ENCODE data around the gene TBR1.

Gene TBR1

DNA sequence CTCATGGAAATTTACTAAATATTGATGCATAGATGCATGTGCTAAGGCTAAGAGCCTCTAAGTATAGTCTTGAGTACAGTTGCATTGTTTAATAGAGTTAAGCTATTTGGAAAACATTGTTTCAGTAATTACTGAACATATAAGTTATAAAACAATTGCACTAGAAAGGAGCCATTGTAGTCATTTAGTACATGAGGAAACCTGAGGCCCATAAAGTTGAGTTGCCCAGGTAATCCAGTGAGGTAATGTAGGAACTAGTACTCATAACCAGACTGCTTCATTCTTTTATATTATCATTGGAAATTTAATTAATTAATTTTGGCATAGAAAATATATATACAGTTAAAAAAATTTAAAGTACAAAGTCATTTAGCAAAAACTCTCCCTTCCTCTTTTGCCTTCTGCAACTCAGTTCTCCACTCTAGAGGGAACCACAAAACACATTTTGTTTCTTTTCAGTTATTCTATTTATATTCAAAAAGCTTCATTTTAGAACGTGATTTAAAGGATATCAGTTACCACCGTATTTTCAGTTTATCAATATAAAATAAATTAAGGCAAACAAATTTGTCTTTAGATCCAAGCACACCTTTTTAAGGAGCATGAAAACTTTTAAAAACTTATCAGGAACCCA lies 27.8 kb upstream of the TBR1 start:
- no peak overlapping the region for H3K27ac ChIP-seq (ENCODE audit: extremely low read depth, low read depth, low read length)
- no peak overlapping the region for H3K4me3 ChIP-seq (ENCODE audit: low read depth, low read length)
- TF ChIP-seq ZNF354C (tag by site-specific recombination; IDR thresholded peaks at IDR 0.05; ENCODE audit: borderline replicate concordance, low read depth) (no peak), ZNF10 (tag by site-specific recombination; IDR thresholded peaks at IDR 0.05) (no peak), KLF7 (tag by site-specific recombination; IDR thresholded peaks at IDR 0.05; ENCODE audit: borderline replicate concordance) (no peak), ZNF292 (tag by site-specific recombination; IDR thresholded peaks at IDR 0.05; ENCODE audit: borderline replicate concordance, low read depth) (no peak), ZNF660 (tag by site-specific recombination; IDR thresholded peaks at IDR 0.05) (no peak), ZBTB7A (tag by site-specific recombination; IDR thresholded peaks at IDR 0.05; ENCODE audit: low read depth) (no peak), SP3 (tag by site-specific recombination; IDR thresholded peaks at IDR 0.05) (no peak), GLI2 (tag by site-specific recombination; IDR thresholded peaks at IDR 0.05; ENCODE audit: borderline replicate concordance, low read depth) (no peak), ZNF202 (tag by site-specific recombination; IDR thresholded peaks at IDR 0.05; ENCODE audit: borderline replicate concordance) (no peak), HOXA7 (CRISPR knock-in tag; IDR thresholded peaks at IDR 0.05; ENCODE audit: borderline replicate concordance) (no peak), SCRT1 (tag by site-specific recombination; IDR thresholded peaks at IDR 0.05; ENCODE audit: borderline replicate concordance) (no peak), ZNF629 (tag by site-specific recombination; IDR thresholded peaks at IDR 0.05) (no peak), ZNF76 (tag by site-specific recombination; IDR thresholded peaks at IDR 0.05; ENCODE audit: borderline replicate concordance, low read depth) (no peak)
- TF ChIP-seq, protein P1, sequence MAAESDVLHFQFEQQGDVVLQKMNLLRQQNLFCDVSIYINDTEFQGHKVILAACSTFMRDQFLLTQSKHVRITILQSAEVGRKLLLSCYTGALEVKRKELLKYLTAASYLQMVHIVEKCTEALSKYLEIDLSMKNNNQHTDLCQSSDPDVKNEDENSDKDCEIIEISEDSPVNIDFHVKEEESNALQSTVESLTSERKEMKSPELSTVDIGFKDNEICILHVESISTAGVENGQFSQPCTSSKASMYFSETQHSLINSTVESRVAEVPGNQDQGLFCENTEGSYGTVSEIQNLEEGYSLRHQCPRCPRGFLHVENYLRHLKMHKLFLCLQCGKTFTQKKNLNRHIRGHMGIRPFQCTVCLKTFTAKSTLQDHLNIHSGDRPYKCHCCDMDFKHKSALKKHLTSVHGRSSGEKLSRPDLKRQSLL (tag by site-specific recombination; IDR thresholded peaks at IDR 0.05), result no peak
- no peaks in the 10 kb centered on the region for H3K9me3 ChIP-seq (ENCODE audit: control insufficient read depth, insufficient read depth, low read depth, low read length)
- H3K36me3 ChIP-seq (ENCODE audit: control insufficient read depth in 2 of 2, insufficient read depth in 1 of 2, low read length in 2 of 2), result peaks cover 8 to 40% of the 10 kb centered on the region in 2 experiments; a peak in 2 of 3 replicates
- ChIA-PET POLR2A (interaction anchor here (1.0 kb wide), 1 partner anchor 9 kb away, joined by 3 read pairs; no protein-coding TSS in a partner anchor), CTCF (no interaction called here)
- no peaks in the 10 kb centered on the region for H3K4me1 ChIP-seq (ENCODE audit: control insufficient read depth, insufficient read depth, low read length)

DNA sequence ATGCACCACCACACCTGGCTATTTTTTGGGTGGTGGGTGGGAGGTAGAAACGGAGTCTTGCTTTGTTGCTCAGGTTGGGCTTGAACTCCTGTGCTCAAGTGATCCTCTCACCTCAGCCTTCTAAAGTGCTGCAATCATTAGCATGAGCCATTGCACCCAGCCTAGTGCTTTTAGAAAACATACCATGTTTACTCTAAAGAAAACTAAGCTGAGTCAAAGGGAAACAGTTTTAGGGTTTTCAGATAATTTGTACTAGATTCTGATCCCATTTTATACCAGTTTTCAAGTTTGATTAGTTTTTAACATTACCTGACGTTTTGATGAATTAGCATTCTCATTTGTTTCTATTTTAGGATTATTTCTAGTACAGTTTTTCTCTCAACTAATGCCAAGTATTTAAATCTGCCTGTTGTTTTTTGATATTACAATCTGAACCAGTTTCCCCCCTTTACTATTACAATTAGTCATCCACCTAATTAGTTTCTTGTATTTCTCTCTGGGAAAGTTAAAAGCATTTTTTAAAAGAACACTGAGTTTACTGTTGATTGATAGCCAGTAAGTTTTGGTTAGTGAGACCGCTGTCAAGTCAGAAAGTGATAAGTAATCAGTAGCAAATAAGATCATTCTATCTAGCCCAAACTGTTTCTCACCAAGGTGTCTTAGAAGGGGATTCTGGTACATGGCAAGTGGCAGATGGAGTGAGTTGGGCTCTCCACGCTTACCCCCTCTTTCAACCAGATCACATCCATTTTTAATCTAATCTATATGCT lies 24.2 kb upstream of the TBR1 start:
- TF ChIP-seq ZNF394 (tag by site-specific recombination; IDR thresholded peaks at IDR 0.05; ENCODE audit: borderline replicate concordance) (no peak), ZNF157 (tag by site-specific recombination; IDR thresholded peaks at IDR 0.05) (no peak), ZNF37A (tag by site-specific recombination; IDR thresholded peaks at IDR 0.05) (no peak), ZNF248 (tag by site-specific recombination; IDR thresholded peaks at IDR 0.05) (no peak), ZNF701 (tag by site-specific recombination; IDR thresholded peaks at IDR 0.05) (no peak), ZNF202 (tag by site-specific recombination; IDR thresholded peaks at IDR 0.05; ENCODE audit: borderline replicate concordance) (no peak), ZNF560 (tag by site-specific recombination; IDR thresholded peaks at IDR 0.05; ENCODE audit: borderline replicate concordance) (no peak), ZNF530 (tag by site-specific recombination; IDR thresholded peaks at IDR 0.05; ENCODE audit: low read depth) (no peak), ZNF623 (tag by site-specific recombination; IDR thresholded peaks at IDR 0.05) (no peak), ZNF571 (tag by site-specific recombination; IDR thresholded peaks at IDR 0.05) (no peak)
- TF ChIP-seq, protein P2, sequence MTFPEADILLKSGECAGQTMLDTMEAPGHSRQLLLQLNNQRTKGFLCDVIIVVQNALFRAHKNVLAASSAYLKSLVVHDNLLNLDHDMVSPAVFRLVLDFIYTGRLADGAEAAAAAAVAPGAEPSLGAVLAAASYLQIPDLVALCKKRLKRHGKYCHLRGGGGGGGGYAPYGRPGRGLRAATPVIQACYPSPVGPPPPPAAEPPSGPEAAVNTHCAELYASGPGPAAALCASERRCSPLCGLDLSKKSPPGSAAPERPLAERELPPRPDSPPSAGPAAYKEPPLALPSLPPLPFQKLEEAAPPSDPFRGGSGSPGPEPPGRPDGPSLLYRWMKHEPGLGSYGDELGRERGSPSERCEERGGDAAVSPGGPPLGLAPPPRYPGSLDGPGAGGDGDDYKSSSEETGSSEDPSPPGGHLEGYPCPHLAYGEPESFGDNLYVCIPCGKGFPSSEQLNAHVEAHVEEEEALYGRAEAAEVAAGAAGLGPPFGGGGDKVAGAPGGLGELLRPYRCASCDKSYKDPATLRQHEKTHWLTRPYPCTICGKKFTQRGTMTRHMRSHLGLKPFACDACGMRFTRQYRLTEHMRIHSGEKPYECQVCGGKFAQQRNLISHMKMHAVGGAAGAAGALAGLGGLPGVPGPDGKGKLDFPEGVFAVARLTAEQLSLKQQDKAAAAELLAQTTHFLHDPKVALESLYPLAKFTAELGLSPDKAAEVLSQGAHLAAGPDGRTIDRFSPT (tag by site-specific recombination; IDR thresholded peaks at IDR 0.05), result no peak
- TF ChIP-seq, protein P3, sequence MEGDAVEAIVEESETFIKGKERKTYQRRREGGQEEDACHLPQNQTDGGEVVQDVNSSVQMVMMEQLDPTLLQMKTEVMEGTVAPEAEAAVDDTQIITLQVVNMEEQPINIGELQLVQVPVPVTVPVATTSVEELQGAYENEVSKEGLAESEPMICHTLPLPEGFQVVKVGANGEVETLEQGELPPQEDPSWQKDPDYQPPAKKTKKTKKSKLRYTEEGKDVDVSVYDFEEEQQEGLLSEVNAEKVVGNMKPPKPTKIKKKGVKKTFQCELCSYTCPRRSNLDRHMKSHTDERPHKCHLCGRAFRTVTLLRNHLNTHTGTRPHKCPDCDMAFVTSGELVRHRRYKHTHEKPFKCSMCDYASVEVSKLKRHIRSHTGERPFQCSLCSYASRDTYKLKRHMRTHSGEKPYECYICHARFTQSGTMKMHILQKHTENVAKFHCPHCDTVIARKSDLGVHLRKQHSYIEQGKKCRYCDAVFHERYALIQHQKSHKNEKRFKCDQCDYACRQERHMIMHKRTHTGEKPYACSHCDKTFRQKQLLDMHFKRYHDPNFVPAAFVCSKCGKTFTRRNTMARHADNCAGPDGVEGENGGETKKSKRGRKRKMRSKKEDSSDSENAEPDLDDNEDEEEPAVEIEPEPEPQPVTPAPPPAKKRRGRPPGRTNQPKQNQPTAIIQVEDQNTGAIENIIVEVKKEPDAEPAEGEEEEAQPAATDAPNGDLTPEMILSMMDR (tag by site-specific recombination; IDR thresholded peaks at IDR 0.05), result no peak
- TF ChIP-seq, protein P4, sequence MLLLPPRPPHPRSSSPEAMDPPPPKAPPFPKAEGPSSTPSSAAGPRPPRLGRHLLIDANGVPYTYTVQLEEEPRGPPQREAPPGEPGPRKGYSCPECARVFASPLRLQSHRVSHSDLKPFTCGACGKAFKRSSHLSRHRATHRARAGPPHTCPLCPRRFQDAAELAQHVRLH (tag by site-specific recombination; IDR thresholded peaks at IDR 0.05), result no peak
- TF ChIP-seq, protein P5, sequence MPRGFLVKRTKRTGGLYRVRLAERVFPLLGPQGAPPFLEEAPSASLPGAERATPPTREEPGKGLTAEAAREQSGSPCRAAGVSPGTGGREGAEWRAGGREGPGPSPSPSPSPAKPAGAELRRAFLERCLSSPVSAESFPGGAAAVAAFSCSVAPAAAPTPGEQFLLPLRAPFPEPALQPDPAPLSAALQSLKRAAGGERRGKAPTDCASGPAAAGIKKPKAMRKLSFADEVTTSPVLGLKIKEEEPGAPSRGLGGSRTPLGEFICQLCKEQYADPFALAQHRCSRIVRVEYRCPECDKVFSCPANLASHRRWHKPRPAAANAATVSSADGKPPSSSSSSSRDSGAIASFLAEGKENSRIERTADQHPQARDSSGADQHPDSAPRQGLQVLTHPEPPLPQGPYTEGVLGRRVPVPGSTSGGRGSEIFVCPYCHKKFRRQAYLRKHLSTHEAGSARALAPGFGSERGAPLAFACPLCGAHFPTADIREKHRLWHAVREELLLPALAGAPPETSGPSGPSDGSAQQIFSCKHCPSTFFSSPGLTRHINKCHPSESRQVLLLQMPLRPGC (tag by site-specific recombination; IDR thresholded peaks at IDR 0.05), result no peak
- CTCF ChIA-PET, result no interaction called here

More for the DNA sequence above, 24.2 kb upstream of the TBR1 start:
- H3K4me1 ChIP-seq (ENCODE audit: control insufficient read depth, insufficient read depth, low read length), result no peaks in the 10 kb centered on the region
- no peaks in the 10 kb centered on the region for H3K9me3 ChIP-seq (ENCODE audit: control insufficient read depth, insufficient read depth, low read depth, low read length)
- H3K4me3 ChIP-seq (ENCODE audit: low read depth, low read length), result no peak overlapping the region
- peaks cover 26 to 59% of the 10 kb centered on the region in 2 experiments for H3K36me3 ChIP-seq (ENCODE audit: control insufficient read depth in 2 of 2, insufficient read depth in 1 of 2, low read length in 2 of 2)
- POLR2A ChIA-PET, result no interaction called here
- no peak overlapping the region for H3K27ac ChIP-seq (ENCODE audit: extremely low read depth, low read depth, low read length)

All from HEK293 (cell line).